SK-MEL-5 (cell line): ENCODE measurements around the gene ARMH2. TPM values are rescaled to one million over a fixed set of nuclear protein-coding genes. Genes with fewer than 3 reads are reported as not detected.

Experiments used
- DNase-seq: peaks from one replicate; pipeline ENCODE4 v3.0.0-alpha.2; 2016; ENCODE audit warnings: low read depth, low spot score
- in situ Hi-C: cut with HindIII; loops from 2 replicates; pipeline ENCODE4 v1.10.0; 2016; ENCODE audit warnings: low sequenced_read_pairs, high pct_unique_total_duplicates, low pct_unique_long_range_greater_than_20kb
- total RNA-seq: library from RNA; depleted of rRNA; stranded (reverse); fragments of >200 nt; shearing (Covaris generic); gene quantifications from 2 replicates; pipeline ENCODE4 v1.2.3, GENCODE V29; 2014

Gene ARMH2
- total RNA-seq, 1 experiment from 2014 or later = not detected

DNA sequence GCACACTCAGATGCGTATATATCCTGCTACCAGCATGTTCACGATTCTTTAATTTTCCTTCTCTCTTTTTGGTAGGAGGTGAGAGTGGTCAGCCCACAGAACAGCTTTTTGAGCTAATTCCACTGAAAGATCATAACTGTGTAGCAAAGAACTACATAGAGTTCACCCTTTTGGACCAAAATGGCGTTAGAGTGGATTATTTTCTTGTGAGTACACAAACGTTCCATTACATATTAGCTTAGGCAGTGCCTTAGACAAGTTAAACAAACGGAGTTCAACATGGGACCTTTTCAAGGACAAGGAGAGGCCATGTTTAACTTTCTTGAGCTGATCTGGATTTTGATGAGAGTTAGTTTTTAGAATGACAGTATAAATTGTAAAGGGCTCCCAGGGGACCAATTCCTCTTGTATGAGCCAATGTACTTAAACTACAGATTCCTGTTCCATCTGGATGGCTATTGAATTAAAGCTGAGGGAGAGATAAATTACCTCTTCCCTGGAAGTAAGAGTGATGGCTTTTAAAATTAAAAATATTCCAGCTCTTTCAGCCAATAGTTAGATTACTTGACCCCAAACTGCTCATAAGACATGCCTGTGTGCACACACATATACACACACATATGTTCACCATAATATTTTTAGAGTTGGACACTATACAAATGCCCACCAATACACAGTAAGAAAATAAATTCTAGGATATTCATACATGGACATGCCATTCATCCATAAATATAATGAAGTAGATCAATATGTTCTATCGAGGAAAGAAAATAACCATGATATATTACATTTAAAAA lies 25.6 kb upstream of the ARMH2 start:
- DNase-seq = no peak
- in situ Hi-C loops = no loop called here

- in situ Hi-C loops = no loop called here
Measured at GRCh38 chr6:24823185-24823584, 24.5 kb upstream of the ARMH2 start.

GRCh38 chr6:24822696-24823095 lies 24.0 kb upstream of the ARMH2 start:
- DNase-seq = no peak
- in situ Hi-C loops = no loop called here

More at GRCh38 chr6:24823185-24823584, 24.5 kb upstream of the ARMH2 start:
- DNase-seq = no peak

DNA sequence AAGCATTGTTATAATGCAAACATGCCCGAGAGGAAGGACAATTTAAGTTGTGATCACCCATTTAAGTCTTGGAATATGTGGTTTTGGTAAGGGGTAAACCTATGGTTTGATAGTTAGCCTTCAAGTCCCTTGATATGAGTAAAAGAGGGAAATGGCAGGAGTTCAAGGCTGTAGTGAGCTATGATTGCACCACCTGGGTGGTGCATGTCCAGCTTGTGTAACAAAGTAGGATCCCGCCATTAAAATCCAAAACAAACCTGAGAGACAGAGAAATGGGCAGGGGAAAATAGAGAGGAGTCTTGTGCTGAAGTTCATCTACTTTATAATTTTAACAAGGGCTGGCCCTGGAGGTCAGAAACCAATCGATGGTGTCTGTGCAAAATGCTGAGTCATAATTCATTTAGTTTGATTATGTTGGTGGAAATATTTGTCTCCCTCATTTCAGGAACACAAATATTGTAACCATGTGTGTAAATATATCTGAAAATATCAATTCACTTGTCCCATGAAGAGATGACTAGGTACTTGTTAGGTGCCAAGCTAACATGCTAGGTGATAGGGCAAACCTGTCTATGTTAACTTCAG lies 23.2 kb upstream of the ARMH2 start:
- no peak for DNase-seq
- in situ Hi-C loops = no loop called here

DNA sequence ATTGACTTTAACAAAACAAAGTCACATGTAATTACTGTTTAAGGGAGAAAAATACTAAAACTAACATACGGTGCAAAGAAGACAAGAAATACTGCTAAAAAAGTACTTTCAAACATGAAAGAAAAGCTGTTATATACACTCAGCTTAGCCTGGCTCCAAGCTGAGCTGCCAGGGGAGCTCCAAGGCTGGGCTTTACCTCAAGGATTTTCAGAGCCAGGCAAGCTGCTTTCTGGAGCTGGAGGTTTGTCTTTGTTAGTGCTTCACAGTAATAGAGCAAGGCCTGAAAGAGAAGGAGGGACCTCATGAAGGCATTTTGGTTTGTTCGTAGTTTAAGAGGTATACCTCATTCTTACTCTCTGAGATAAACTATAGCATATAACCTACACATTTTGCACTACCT lies 19.6 kb upstream of the ARMH2 start:
- no peak for DNase-seq
- in situ Hi-C loops = no loop called here

GRCh38 chr6:24809728-24810127 lies 11.0 kb upstream of the ARMH2 start:
- no peak for DNase-seq
- in situ Hi-C loops = no loop called here

DNA sequence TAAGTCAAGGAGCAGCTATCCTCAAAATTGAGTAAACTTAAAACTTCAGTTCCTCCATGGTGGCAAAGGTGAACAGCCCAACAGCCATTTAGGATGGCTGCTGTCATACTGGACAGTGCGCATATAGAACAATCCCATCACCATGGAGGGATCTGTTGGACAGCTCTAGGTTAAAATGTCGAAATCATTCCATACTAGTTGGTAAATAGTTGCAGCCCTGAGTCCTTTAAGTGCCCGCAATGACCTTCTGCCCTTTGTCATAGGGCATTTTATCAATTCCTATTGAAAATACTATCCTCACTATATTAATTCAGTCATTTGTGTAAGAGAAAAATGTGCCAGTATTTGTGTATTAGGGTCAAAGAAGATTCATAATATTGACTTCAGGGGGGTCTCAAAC lies 8.9 kb upstream of the ARMH2 start:
- no peak for DNase-seq
- in situ Hi-C loops = no loop called here

DNA sequence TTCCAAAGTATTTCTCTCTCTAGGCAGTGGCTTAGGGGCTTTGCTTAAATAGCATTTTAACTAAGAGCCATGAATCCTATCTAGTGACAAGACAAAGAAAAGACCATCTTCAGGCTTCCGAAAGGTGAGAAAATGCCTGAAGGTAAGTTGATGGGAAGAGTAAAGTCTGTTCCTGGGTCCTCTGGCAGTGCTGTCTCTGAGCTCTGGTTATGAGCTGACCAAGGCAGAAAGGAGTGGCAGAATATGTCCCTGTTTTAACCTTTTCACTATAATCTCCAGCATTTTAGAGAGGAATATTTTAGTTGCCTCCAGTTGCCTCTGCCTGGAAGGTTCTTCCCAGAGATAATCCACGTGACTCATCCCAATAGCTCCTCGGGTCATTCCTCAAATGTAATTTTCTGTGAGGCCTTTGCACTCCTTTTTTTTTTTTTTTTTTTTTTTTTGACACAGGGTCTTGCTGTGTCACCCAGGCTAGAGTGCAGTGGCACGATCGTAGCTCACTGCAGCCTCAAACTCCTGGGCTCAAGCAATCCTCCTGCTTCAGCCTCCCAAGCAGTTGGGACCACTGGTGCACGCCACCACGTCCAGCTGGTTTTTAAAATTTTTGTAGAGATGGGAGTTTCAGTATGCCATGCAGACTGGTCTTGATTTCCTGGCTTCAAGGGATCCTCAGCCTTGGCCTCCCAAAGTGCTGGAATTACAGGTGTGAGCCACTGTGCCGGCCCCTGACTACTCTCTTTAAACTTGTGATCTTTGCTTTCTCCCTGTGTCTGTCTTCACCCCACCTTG lies 3.7 kb upstream of the ARMH2 start:
- in situ Hi-C loops = no loop called here
- DNase-seq = no peak

DNA sequence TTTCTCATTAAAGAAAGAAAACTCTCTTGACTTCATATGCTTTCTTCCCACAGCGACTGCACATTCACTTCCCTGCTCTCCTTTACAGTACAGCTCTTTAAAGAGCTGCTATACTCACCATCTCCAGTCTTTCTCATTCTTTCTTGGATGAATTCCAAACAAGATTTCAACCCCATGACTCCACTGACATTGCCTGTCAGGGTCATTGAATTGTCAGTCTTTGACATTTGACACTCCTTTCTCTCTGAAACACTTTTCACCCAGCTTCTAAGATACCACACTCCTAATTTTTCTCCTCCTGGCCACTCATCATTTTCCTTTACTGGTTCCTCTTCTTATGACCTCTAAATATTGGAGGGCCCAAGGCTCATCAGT lies 811 bp upstream of the ARMH2 start:
- in situ Hi-C loops = no loop called here
- no peak for DNase-seq

GRCh38 chr6:24797596-24798216 lies 1.0 kb downstream of the ARMH2 start:
- DNase-seq = no peak
- in situ Hi-C loops = no loop called here

DNA sequence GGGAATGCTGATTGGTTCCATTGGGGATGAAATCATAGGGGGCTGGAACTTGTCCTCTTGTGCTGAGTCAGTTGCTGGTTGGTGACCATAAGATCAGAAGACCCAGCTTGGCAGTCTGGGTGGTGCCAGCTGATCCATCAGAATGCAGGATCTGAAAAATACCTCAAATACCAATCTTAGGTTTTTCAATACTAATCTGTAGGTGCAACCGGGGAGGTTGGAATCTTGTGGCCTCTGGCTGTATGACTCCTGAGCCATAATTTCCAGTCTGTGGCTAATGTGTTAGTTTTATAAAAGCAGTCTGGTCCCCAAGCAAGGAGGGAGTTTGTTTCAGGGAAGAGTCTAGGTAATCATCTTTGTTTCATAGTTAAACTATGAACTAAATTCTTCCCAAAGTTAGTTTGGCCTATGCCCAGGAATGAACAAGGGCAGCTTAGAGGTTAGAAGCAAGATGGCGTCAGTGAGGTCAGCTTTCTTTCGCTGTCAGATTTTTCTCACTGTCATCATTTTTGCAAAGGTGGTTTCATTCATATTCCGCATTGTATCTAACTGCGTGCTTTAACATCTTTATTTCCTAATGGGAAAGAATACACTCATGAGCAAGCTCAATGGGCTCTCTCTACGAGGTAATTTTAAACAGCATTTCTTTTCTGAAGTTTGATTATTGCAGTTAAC lies 2.0 kb downstream of the ARMH2 start:
- DNase-seq = no peak
- in situ Hi-C loops = no loop called here

GRCh38 chr6:24795106-24795505 lies 3.6 kb downstream of the ARMH2 start:
- no peak for DNase-seq
- in situ Hi-C loops = no loop called here

- in situ Hi-C loops = no loop called here
- DNase-seq = no peak
Measured at GRCh38 chr6:24788031-24788665, 10.6 kb downstream of the ARMH2 start.

DNA sequence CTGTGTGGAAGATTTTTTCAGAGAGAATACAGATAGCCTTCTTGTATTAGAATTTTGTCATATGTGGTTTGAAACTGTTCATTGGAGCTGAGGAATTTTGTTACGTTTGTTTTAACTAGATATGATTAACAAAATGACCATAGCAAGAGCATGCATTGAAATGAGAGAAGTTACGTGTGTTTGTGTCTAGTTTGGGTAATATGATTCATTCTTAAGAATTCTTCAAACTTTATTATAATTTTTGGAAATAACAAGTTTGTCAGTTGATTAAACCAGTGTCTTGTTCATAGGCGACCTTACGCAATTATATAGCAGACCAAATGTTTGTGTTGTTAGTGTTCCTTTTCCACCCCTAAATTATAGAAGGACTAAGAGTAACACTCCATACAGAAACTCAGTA lies 18.5 kb downstream of the ARMH2 start:
- no peak for DNase-seq
- in situ Hi-C loops = no loop called here

GRCh38 chr6:24779416-24780016 lies 19.2 kb downstream of the ARMH2 start:
- in situ Hi-C loops = no loop called here

DNA sequence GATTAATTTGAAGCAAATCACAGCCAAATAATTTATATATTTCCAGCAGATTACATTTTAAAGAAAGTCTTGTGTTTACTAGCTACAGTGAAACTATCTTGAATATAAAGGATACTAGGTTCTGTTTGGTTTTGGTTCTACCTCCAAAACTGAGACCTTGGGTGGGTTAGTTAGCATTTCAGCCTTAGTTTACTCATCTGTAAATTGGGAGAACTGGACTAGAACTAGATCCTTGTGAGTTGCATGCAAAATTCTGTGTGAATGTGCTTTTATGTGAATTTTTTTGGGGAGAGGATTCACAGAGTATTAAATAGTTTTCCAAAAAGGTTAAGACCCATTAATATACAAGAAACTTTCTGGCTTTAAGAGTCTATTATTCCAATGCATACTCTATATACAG lies 19.8 kb downstream of the ARMH2 start:
- in situ Hi-C loops = no loop called here
- no peak for DNase-seq

More at GRCh38 chr6:24779416-24780016, 19.2 kb downstream of the ARMH2 start:
- DNase-seq = no peak

DNA sequence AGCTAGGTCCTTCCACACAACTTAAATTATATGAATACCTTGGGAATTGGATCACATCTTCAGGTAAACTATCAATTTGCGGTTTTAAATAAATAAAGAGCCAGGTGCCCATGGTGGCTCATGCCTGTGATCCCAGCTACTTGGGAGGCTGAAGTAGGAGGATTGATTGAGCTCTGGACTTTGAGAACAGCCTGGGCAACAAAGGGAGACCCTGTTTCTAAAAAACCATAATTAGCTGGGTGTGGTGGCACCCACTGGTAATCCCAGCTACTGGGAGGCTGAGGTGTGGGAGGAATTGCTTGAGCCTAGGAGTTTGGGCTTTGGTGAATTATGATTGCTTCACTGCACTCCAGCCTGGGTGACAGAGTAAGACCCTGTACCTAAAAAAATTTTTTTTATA lies 20.6 kb downstream of the ARMH2 start:
- DNase-seq = no peak
- in situ Hi-C loops = no loop called here
